OCI-LY3 (cell line): ENCODE results near the gene LXN.

Experiments
- EZH2phosphoT487 ChIP-seq: fragments of 200-600 bp; shearing (Covaris generic); IDR thresholded peaks from 2 replicates; pipeline ENCODE4 v1.6.1; 2018; ENCODE audit warnings: antibody characterized with exemption, mixed run types, low read depth
- TF ChIP-seq, protein P1 (sequence below): fragments of 200-600, 300-600 bp; sonication (generic); IDR thresholded peaks from 2 replicates; pipeline ENCODE4 v1.5.1; 2014; ENCODE audit warnings: antibody characterized with exemption, low read length, low read depth

GRCh38 chr3:158663246-158663645, 9.2 kb downstream of the LXN start:
- TF ChIP-seq, protein P1, sequence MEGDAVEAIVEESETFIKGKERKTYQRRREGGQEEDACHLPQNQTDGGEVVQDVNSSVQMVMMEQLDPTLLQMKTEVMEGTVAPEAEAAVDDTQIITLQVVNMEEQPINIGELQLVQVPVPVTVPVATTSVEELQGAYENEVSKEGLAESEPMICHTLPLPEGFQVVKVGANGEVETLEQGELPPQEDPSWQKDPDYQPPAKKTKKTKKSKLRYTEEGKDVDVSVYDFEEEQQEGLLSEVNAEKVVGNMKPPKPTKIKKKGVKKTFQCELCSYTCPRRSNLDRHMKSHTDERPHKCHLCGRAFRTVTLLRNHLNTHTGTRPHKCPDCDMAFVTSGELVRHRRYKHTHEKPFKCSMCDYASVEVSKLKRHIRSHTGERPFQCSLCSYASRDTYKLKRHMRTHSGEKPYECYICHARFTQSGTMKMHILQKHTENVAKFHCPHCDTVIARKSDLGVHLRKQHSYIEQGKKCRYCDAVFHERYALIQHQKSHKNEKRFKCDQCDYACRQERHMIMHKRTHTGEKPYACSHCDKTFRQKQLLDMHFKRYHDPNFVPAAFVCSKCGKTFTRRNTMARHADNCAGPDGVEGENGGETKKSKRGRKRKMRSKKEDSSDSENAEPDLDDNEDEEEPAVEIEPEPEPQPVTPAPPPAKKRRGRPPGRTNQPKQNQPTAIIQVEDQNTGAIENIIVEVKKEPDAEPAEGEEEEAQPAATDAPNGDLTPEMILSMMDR, result no peak
- TF ChIP-seq EZH2phosphoT487, result no peak
